ENCODE results near the gene RBMX.
A peak's percentile ranks its signal among the peaks of the same experiment; 100 is the strongest.
"Not testable (repeated sequence)": the region's sequence is repeated elsewhere in the genome, so short reads cannot be mapped to it uniquely, and the experiment has no call there.

RBMX gene

GRCh38 chrX:136880452-136881013, at the start of gene RBMX:
Gene RBMX (minus strand): TSS chrX:136880725. CDS start chrX:136879427, 1,298 bp downstream.
- peak; percentile 96 for DNase-seq

- DNase-seq, result not testable (repeated sequence)
Observed at GRCh38 chrX:136921438-136921837, 40.9 kb upstream of the RBMX start.

- no peak for DNase-seq
Observed at GRCh38 chrX:136920001-136920400, 39.5 kb upstream of the RBMX start.

- DNase-seq, result no peak
Observed at GRCh38 chrX:136916827-136917226, 36.3 kb upstream of the RBMX start.

GRCh38 chrX:136911661-136912060, 31.1 kb upstream of the RBMX start:
- DNase-seq, result not testable (repeated sequence)

GRCh38 chrX:136911253-136911652, 30.7 kb upstream of the RBMX start:
- no peak for DNase-seq

- no peak for DNase-seq
Observed at GRCh38 chrX:136910565-136911035, 30.1 kb upstream of the RBMX start.

- DNase-seq, result peak; percentile 95
Observed at GRCh38 chrX:136909706-136910564, 29.4 kb upstream of the RBMX start.

- peak; percentile 80 for DNase-seq
Observed at GRCh38 chrX:136909119-136909705, 28.7 kb upstream of the RBMX start.

GRCh38 chrX:136907621-136908020, 27.1 kb upstream of the RBMX start:
- DNase-seq, result no peak

- DNase-seq, result peak; percentile 66
Observed at GRCh38 chrX:136906921-136907510, 26.5 kb upstream of the RBMX start.

GRCh38 chrX:136904067-136904466, 23.5 kb upstream of the RBMX start:
- not testable (repeated sequence) for DNase-seq

GRCh38 chrX:136900071-136900470, 19.5 kb upstream of the RBMX start:
- not testable (repeated sequence) for DNase-seq

GRCh38 chrX:136899221-136899620, 18.7 kb upstream of the RBMX start:
- no peak for DNase-seq

- not testable (repeated sequence) for DNase-seq
Observed at GRCh38 chrX:136898752-136899151, 18.2 kb upstream of the RBMX start.

- DNase-seq, result peak; percentile 72
Observed at GRCh38 chrX:136896121-136896914, 15.8 kb upstream of the RBMX start.

GRCh38 chrX:136892412-136892811, 11.9 kb upstream of the RBMX start:
- DNase-seq, result no peak

- not testable (repeated sequence) for DNase-seq
Observed at GRCh38 chrX:136890596-136890995, 10.1 kb upstream of the RBMX start.

- no peak for DNase-seq
Observed at GRCh38 chrX:136889269-136889668, 8.7 kb upstream of the RBMX start.

- DNase-seq, result peak; percentile 59
Observed at GRCh38 chrX:136880003-136880451, 498 bp downstream of the RBMX start.

- peak; percentile 34 for DNase-seq
Observed at GRCh38 chrX:136879001-136879687, 1.4 kb downstream of the RBMX start.

GRCh38 chrX:136878423-136878822, 2.1 kb downstream of the RBMX start:
- no peak for DNase-seq
